ENCODE data around the gene LCE1B. TPM values are rescaled to one million over a fixed set of nuclear protein-coding genes. Genes with fewer than 3 reads are reported as not detected.

LCE1B gene
- polyA plus RNA-seq, 3 donors: not detected

DNA sequence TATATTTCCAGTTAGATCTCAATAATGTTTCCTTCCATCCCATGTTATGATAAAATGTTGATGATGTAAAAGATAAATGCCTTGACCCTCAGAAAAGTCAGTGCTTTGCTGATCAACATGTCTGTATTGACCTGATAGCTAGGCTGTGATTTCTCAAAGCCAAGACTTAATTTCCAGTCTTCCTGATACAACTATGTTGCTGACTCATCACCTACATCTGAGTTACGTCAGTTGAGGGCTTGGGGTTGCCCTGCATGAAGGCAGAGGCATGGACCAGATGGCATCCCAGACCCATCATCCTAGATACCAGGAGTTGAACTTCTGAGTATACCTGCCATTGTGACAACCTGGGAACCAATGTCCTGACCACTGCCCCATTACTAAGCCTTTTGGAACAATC lies 10.4 kb upstream of the LCE1B start:
- intact Hi-C loops (cut with micrococcal nuclease): no loop called here
- H3K27me3 Mint-ChIP-seq (ENCODE audit: low read depth in 3 of 3): peaks cover 2 to 14% (median 9%) of the 10 kb centered on the region in 3 donors
- H3K4me1 ChIP-seq (ENCODE audit: control insufficient read depth in 1 of 2, insufficient read depth in 2 of 2, low read length in 2 of 2): no peaks in the 10 kb centered on the region
- no peaks in the 10 kb centered on the region for H3K27me3 ChIP-seq (ENCODE audit: control insufficient read depth in 2 of 2, insufficient read depth in 2 of 2, low read length in 2 of 2)
- no peak for DNase-seq
- no peaks in the 10 kb centered on the region for H3K4me1 Mint-ChIP-seq
- WGBS (ENCODE audit: insufficient coverage): 67% methylated on average over 1 of the region's 1 CpG
- no peaks in the 10 kb centered on the region for H3K36me3 Mint-ChIP-seq
- H3K4me3 Mint-ChIP-seq: no peak overlapping the region
- no peak overlapping the region for H3K27ac ChIP-seq (ENCODE audit: low read depth in 1 of 2, low read length in 2 of 2)
- H3K36me3 ChIP-seq (replicated peaks in 1 of 2; ENCODE audit: control insufficient read depth in 1 of 2, insufficient read depth in 2 of 2, low read length in 2 of 2): no peaks in the 10 kb centered on the region
- H3K27ac Mint-ChIP-seq: no peak overlapping the region
- H3K79me2 ChIP-seq (ENCODE audit: insufficient read depth, low read length): no peaks in the 10 kb centered on the region
- H2AFZ ChIP-seq (ENCODE audit: insufficient read depth, low read depth, low read length, poor library complexity, severe bottlenecking): no peak overlapping the region
- no peak for TF ChIP-seq CTCF (IDR thresholded peaks at IDR 0.05)
- H3K9me3 ChIP-seq (replicated peaks in 1 of 2; ENCODE audit: control insufficient read depth in 1 of 2, insufficient read depth in 1 of 2, low read length in 2 of 2): no peaks in the 10 kb centered on the region
- H3K9me3 Mint-ChIP-seq: peaks cover 0 to 3% (median 0%) of the 10 kb centered on the region in 7 donors
- H3K4me2 ChIP-seq (replicated peaks; ENCODE audit: extremely low read depth, low read length, poor library complexity, severe bottlenecking): no peak overlapping the region
- H3K4me3 ChIP-seq (replicated peaks in 1 of 3; ENCODE audit: low read depth in 2 of 3, low read length in 3 of 3): no peak overlapping the region
- no peaks in the 10 kb centered on the region for H4K20me1 ChIP-seq (ENCODE audit: insufficient read depth, low read length)
- no peak overlapping the region for H3K9ac ChIP-seq (ENCODE audit: insufficient read depth, low read length, poor library complexity, severe bottlenecking)

- H2AFZ ChIP-seq (ENCODE audit: insufficient read depth, low read depth, low read length, poor library complexity, severe bottlenecking): no peak within 1 kb of the TSS
- Mint-ChIP-seq H3K27me3 (ENCODE audit: low read depth in 3 of 3) (peaks cover 0 to 9% (median 5%) of the 10 kb centered on the region in 3 donors), H3K4me1 (no peaks in the 10 kb centered on the region), H3K27ac (no peak within 1 kb of the TSS), H3K36me3 (no peaks in the 10 kb centered on the region), H3K9me3 (peaks cover 0 to 2% (median 0%) of the 10 kb centered on the region in 7 donors), H3K4me3 (no peak within 1 kb of the TSS)
- intact Hi-C loops (cut with micrococcal nuclease): no loop called here
- H3K4me3 ChIP-seq (replicated peaks in 1 of 3; ENCODE audit: low read depth in 2 of 3, low read length in 3 of 3): no peak within 1 kb of the TSS
- peaks cover 2 to 3% of the 10 kb centered on the region in 2 donors for H3K27me3 ChIP-seq (ENCODE audit: control insufficient read depth in 2 of 2, insufficient read depth in 2 of 2, low read length in 2 of 2)
- no peak within 1 kb of the TSS for H3K9ac ChIP-seq (ENCODE audit: insufficient read depth, low read length, poor library complexity, severe bottlenecking)
- no peak for TF ChIP-seq CTCF (IDR thresholded peaks at IDR 0.05)
- WGBS (ENCODE audit: insufficient coverage): no CpG with 5 or more reads among the region's 3 CpGs
- no peaks in the 10 kb centered on the region for H3K9me3 ChIP-seq (replicated peaks in 1 of 2; ENCODE audit: control insufficient read depth in 1 of 2, insufficient read depth in 1 of 2, low read length in 2 of 2)
- H3K27ac ChIP-seq (ENCODE audit: low read depth in 1 of 2, low read length in 2 of 2): no peak within 1 kb of the TSS
- H3K36me3 ChIP-seq (replicated peaks in 1 of 2; ENCODE audit: control insufficient read depth in 1 of 2, insufficient read depth in 2 of 2, low read length in 2 of 2): no peaks in the 10 kb centered on the region
- H3K4me1 ChIP-seq (ENCODE audit: control insufficient read depth in 1 of 2, insufficient read depth in 2 of 2, low read length in 2 of 2): no peaks in the 10 kb centered on the region
- H3K79me2 ChIP-seq (ENCODE audit: insufficient read depth, low read length): no peaks in the 10 kb centered on the region
- H3K4me2 ChIP-seq (replicated peaks; ENCODE audit: extremely low read depth, low read length, poor library complexity, severe bottlenecking): no peak within 1 kb of the TSS
- no peak for DNase-seq
- H4K20me1 ChIP-seq (ENCODE audit: insufficient read depth, low read length): no peaks in the 10 kb centered on the region
Observed at GRCh38 chr1:152806576-152806975, 5.2 kb upstream of the LCE1B start, which contains the start of gene LCE1C. Gene LCE1C (minus strand): TSS chr1:152806651. CDS start chr1:152805478, 1,173 bp downstream.

Measured in CD14-positive monocyte (primary cell).